Astrocyte (in vitro differentiated cells and primary cell): ENCODE data around the gene ALPK3.

Experiments used
- EZH2 ChIP-seq: IDR thresholded peaks from 2 replicates; pipeline ENCODE4 v1.6.1; 2012; ENCODE audit warnings: mild to moderate bottlenecking, low read length, inconsistent platforms; ENCODE audit not compliant: insufficient read depth
- TF ChIP-seq, protein P1 (sequence below): IDR thresholded peaks from 2 replicates; pipeline ENCODE4 v1.5.1; 2011; ENCODE audit warnings: low read depth, mild to moderate bottlenecking, inconsistent platforms, low read length, moderate library complexity; ENCODE audit not compliant: insufficient read depth

DNA sequence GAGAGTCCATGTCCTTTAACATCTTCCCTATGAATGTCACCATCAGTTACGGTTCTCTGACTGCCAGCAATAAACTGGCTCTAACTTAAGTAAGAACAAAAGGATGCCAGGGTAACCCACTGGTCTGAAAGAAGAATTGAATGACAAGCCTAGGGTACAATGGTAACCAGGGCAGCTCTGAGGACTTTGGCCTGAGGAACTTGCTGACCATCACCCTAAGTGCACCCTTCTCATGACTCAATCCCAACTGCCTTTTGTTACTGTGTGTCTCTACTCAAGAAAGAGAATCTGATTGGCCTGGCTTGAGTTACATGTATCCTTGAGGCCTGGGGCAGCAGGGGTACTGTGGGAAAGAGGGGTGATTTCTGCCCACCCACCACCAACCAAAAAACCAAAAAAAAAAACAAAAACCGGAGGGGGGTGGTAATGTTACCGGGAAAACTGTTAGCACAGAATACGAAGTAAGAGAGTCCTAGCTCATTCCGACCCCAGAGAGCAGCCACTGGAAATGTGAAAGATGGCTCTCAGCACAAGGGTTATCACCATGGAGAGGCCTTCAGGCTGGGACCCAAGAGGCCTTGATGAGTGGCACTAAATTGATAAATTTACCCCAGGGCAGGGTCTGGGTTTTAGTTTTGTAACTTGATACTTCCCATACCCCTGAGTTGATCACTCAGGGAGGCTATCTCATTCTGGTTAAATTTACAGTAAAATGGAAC, 58.0 kb downstream of the ALPK3 start:
- TF ChIP-seq EZH2: no peak
- TF ChIP-seq, protein P1, sequence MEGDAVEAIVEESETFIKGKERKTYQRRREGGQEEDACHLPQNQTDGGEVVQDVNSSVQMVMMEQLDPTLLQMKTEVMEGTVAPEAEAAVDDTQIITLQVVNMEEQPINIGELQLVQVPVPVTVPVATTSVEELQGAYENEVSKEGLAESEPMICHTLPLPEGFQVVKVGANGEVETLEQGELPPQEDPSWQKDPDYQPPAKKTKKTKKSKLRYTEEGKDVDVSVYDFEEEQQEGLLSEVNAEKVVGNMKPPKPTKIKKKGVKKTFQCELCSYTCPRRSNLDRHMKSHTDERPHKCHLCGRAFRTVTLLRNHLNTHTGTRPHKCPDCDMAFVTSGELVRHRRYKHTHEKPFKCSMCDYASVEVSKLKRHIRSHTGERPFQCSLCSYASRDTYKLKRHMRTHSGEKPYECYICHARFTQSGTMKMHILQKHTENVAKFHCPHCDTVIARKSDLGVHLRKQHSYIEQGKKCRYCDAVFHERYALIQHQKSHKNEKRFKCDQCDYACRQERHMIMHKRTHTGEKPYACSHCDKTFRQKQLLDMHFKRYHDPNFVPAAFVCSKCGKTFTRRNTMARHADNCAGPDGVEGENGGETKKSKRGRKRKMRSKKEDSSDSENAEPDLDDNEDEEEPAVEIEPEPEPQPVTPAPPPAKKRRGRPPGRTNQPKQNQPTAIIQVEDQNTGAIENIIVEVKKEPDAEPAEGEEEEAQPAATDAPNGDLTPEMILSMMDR: no peak
